Measurements from ENCODE around the gene NCOA4.

GRCh38 chr10:46068117-46068516 is 37.7 kb upstream of the NCOA4 start:
- TF ChIP-seq CTCF (IDR thresholded peaks at IDR 0.05) (no peak), POLR2A (IDR thresholded peaks at IDR 0.05) (no peak)
